ENCODE results near the gene RASA3.

GRCh38 chr13:114013336-114013735 is 119.1 kb downstream of the RASA3 start:
- TF ChIP-seq EZH2 (IDR thresholded peaks at IDR 0.05; ENCODE audit: low read depth, low read length, severe bottlenecking) (no peak), CTCF (IDR thresholded peaks at IDR 0.05; ENCODE audit: control extremely low read depth in 1 of 3, insufficient read depth in 1 of 3, low read depth in 1 of 3, low read length in 3 of 3) (no peak), POLR2A (IDR thresholded peaks at IDR 0.05; ENCODE audit: control extremely low read depth in 1 of 2, low read depth in 2 of 2, low read length in 2 of 2) (no peak)
